NT2/D1 (cell line): ENCODE measurements around the gene ALPG.
"Not testable (repeated sequence)": the region's sequence is repeated elsewhere in the genome, so short reads cannot be mapped to it uniquely, and the experiment has no call there.

Experiments
- DNase-seq: peaks from one replicate; pipeline ENCODE4 v3.0.0-alpha.2; 2011; ENCODE audit warnings: low read depth, low spot score
- H3K27me3 ChIP-seq: 2 replicates; pipeline ENCODE4 v1.6.0; 2011; ENCODE audit warnings: mild to moderate bottlenecking; ENCODE audit not compliant: insufficient read length, insufficient read depth
- H3K36me3 ChIP-seq: 2 replicates; pipeline ENCODE4 v1.6.1; 2011; ENCODE audit warnings: mild to moderate bottlenecking, low read length, mixed read lengths; ENCODE audit not compliant: insufficient read depth, insufficient read length
- H3K4me1 ChIP-seq: 2 replicates; pipeline ENCODE4 v1.5.1; 2011; ENCODE audit not compliant: insufficient read depth, insufficient read length
- H3K4me3 ChIP-seq: 2 replicates; pipeline ENCODE4 v1.5.1; 2011; ENCODE audit warnings: low read depth; ENCODE audit not compliant: insufficient read length
- H3K9ac ChIP-seq: 2 replicates; pipeline ENCODE4 v1.6.0; 2011; ENCODE audit warnings: low read depth; ENCODE audit not compliant: insufficient read length
- H3K9me3 ChIP-seq: 2 replicates; pipeline ENCODE4 v1.5.1; 2011; ENCODE audit warnings: mild to moderate bottlenecking, low read length; ENCODE audit not compliant: insufficient read depth
- SUZ12 ChIP-seq: IDR thresholded peaks from 2 replicates; pipeline ENCODE4 v1.6.1; 2011; ENCODE audit not compliant: insufficient read length, insufficient read depth; ENCODE audit errors: extremely low read depth
- YY1 ChIP-seq: IDR thresholded peaks from 2 replicates; pipeline ENCODE4 v1.6.1; 2011; ENCODE audit not compliant: insufficient read length, insufficient read depth
- ZNF274 ChIP-seq: IDR thresholded peaks from 2 replicates; pipeline ENCODE4 v1.6.1; 2011; ENCODE audit warnings: mild to moderate bottlenecking, low read depth, low read length

ALPG gene

DNA sequence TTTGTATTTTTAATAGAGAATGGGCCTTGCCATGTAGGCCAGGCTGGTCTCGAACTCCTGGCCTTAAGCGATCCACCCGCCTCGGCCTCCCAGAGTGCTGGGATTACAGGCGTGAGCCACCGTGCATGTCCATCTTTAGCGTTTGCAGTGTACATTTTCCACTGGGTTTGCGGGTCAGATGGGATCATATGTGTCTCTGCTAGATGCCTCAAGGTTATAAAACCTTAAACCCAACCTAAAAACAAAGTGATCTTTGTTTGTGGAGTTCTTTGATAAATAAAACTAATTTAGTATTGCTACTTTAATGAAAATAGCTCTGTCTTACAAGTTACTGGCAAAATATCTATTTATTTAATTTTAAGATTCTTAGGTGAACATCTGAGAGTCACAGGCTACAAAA is 13.1 kb upstream of the ALPG start:
- Histone ChIP-seq H3K4me3 (no peak overlapping the region), H3K9ac (no peak overlapping the region), H3K9me3 (no peaks in the 10 kb centered on the region), H3K36me3 (no peaks in the 10 kb centered on the region), H3K4me1 (peaks cover 5% of the 10 kb centered on the region), H3K27me3 (no peaks in the 10 kb centered on the region)
- TF ChIP-seq SUZ12 = no peak
- no peak for TF ChIP-seq YY1
- TF ChIP-seq ZNF274 = no peak
- DNase-seq = no peak

- H3K36me3 ChIP-seq, DNase-seq, H3K4me1 ChIP-seq, H3K27me3 ChIP-seq, H3K4me3 ChIP-seq, H3K9ac ChIP-seq, H3K9me3 ChIP-seq: not testable (repeated sequence)
These were observed 12.2 kb upstream of the ALPG start for GRCh38 chr2:232394431-232394830.

DNA sequence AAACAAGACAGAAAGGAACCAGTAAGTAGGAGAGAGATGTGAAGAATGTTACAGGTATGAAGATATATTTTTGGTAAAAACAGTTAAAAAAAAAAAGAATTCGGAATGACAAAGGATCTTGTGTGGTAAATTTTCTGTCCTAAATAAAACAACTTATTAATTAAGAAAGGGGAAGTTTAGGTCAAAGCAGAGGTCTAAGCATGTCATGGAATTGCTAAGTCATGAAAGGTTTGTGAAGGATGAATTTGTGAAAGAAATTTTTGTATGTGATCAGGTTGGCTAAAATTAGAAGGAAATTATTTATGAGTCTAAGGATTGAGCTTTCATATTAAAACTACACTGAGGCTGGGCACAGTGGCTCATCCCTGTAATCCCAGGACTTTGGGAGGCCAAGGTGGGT is 11.1 kb upstream of the ALPG start:
- Histone ChIP-seq H3K9ac (no peak overlapping the region), H3K9me3 (no peaks in the 10 kb centered on the region), H3K27me3 (no peaks in the 10 kb centered on the region), H3K4me3 (no peak overlapping the region), H3K36me3 (no peaks in the 10 kb centered on the region), H3K4me1 (no peaks in the 10 kb centered on the region)
- no peak for DNase-seq
- TF ChIP-seq SUZ12 = no peak
- no peak for TF ChIP-seq YY1
- TF ChIP-seq ZNF274 = no peak

DNA sequence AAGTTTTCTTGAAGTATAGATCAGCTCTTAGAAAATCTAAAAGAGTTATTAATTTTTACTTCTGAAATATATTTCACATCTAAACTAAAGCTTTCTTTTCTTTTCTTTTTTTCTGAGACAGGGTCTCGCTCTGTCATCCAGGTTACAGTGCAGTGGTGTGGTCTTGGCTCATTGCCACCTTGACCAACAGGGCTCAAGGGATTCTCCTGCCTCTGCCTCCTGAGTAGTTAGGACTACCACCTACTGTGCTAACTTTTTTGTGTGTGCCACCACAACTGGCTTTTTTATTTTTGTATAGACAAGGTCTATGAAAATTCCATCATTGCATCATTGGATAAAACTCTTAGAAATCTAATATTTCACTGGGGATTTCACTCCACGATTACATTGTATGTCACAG is 10.0 kb upstream of the ALPG start:
- TF ChIP-seq SUZ12 = no peak
- Histone ChIP-seq H3K4me1 (no peaks in the 10 kb centered on the region), H3K27me3 (no peaks in the 10 kb centered on the region), H3K36me3 (no peaks in the 10 kb centered on the region), H3K9ac (no peak overlapping the region), H3K9me3 (no peaks in the 10 kb centered on the region), H3K4me3 (no peak overlapping the region)
- no peak for DNase-seq

DNA sequence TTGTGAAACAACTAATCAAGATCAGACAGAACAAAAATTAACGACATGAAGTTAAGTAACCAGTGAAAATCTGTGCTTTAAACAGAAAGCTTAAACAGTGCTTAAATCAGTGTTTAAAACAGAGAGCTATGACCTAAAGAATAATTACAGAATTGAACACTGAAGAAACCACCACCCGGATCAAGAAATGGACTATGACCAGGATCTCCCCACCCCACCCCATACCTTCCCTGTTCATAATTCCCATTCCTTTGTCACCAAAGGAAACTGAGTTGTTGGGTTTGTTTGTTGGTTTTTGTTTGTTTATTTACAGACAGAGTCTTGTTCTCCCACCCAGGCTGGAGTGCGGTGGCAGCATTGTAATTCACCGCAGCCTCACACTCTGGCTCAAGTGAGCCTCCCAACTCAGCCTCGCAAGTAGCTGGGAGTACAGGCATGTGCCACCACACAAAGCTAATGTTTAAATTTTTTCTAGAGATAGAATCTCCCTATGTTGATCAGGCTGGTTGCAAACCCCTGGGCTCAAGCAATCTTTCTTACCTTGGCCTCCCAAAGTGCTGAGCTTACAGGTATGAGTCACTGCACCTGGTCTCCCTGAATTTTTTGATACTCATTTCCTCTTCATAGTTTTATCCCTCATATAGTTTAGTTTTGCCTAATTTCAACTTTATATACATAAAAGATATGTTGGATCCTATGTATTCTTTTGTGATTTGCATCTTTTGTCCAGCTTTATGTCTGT is 8.2 kb upstream of the ALPG start:
- H3K4me1 ChIP-seq = no peaks in the 10 kb centered on the region
- no peak for DNase-seq
- H3K4me3 ChIP-seq = no peak overlapping the region
- H3K9me3 ChIP-seq = no peaks in the 10 kb centered on the region
- no peaks in the 10 kb centered on the region for H3K36me3 ChIP-seq
- H3K9ac ChIP-seq = no peak overlapping the region
- TF ChIP-seq ZNF274 = no peak
- no peak for TF ChIP-seq SUZ12
- no peak for TF ChIP-seq YY1
- H3K27me3 ChIP-seq = no peaks in the 10 kb centered on the region

- no peak overlapping the region for H3K9ac ChIP-seq
- TF ChIP-seq YY1 (no peak), ZNF274 (no peak), SUZ12 (no peak)
- H3K9me3 ChIP-seq = no peaks in the 10 kb centered on the region
- H3K27me3 ChIP-seq = no peaks in the 10 kb centered on the region
- no peaks in the 10 kb centered on the region for H3K4me1 ChIP-seq
- no peak overlapping the region for H3K4me3 ChIP-seq
- peaks cover 2% of the 10 kb centered on the region for H3K36me3 ChIP-seq
- DNase-seq = no peak
These were observed 6.2 kb upstream of the ALPG start for GRCh38 chr2:232400256-232401015.

- no peak for DNase-seq
- Histone ChIP-seq H3K9ac (no peak overlapping the region), H3K36me3 (peaks cover 3% of the 10 kb centered on the region), H3K9me3 (no peaks in the 10 kb centered on the region), H3K27me3 (no peaks in the 10 kb centered on the region), H3K4me1 (peaks cover 2% of the 10 kb centered on the region), H3K4me3 (no peak overlapping the region)
- no peak for TF ChIP-seq SUZ12
- TF ChIP-seq YY1 = no peak
- no peak for TF ChIP-seq ZNF274
These were observed 4.1 kb upstream of the ALPG start for GRCh38 chr2:232402518-232402917.
